Bronchial epithelial cell (primary cell): ENCODE results near the gene CLDN22. TPM values are rescaled to one million over a fixed set of nuclear protein-coding genes. Genes with fewer than 3 reads are reported as not detected.

Experiments used
- DNase-seq: peaks from one replicate; pipeline ENCODE4 v3.0.0-alpha.2; 2010; ENCODE audit warnings: low read depth
- FAIRE-seq: peaks from 2 replicates; lab custom pipeline; 2011; peaks lifted over from hg19 to GRCh38; lab: Jason Lieb, UNC
- H3K27me3 ChIP-seq: 2 replicates; pipeline ENCODE4 v1.5.1; 2011; ENCODE audit warnings: low read length; ENCODE audit not compliant: control insufficient read depth, insufficient read depth
- H3K36me3 ChIP-seq: 2 replicates; pipeline ENCODE4 v1.5.1; 2011; ENCODE audit warnings: low read length; ENCODE audit not compliant: control insufficient read depth, insufficient read depth
- H3K4me3 ChIP-seq: 2 replicates; pipeline ENCODE4 v1.5.1; 2011; ENCODE audit warnings: mild to moderate bottlenecking, low read depth, low read length, control low read depth
- total RNA-seq: library from RNA; depleted of rRNA; stranded (reverse); fragments of >200 nt; gene quantifications from 2 replicates; pipeline ENCODE4 v1.2.1, GENCODE V29; 2014
- TF ChIP-seq, protein P1 (sequence below): IDR thresholded peaks from 2 replicates; pipeline ENCODE4 v1.5.1; 2011; ENCODE audit warnings: mild to moderate bottlenecking, moderate library complexity, low read length, control low read depth, inconsistent platforms; ENCODE audit not compliant: insufficient read depth, severe bottlenecking

Gene CLDN22
- total RNA-seq, 1 donor from 2014 or later, result not detected

DNA sequence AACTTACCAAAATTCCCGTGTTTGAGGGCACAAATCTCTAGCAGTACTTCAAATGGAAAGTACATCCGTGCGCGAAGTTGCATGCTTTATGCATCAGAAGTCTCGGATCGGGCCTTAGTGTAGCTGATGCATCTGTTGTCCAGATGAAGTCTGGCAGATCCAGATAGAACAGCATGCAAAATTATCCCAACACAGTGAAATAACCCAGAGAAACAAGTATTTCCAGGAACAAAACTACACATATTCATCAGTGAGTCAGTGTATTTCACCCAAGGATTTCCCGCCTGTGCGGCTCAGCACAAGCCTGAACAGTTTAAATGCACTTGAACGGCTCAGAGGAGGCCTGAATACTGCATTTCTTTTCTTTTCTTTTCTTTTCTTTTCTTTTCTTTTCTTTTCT is 29.6 kb upstream of the CLDN22 start:
- Histone ChIP-seq H3K4me3 (no peak overlapping the region), H3K27me3 (no peaks in the 10 kb centered on the region), H3K36me3 (no peaks in the 10 kb centered on the region)
- TF ChIP-seq, protein P1, sequence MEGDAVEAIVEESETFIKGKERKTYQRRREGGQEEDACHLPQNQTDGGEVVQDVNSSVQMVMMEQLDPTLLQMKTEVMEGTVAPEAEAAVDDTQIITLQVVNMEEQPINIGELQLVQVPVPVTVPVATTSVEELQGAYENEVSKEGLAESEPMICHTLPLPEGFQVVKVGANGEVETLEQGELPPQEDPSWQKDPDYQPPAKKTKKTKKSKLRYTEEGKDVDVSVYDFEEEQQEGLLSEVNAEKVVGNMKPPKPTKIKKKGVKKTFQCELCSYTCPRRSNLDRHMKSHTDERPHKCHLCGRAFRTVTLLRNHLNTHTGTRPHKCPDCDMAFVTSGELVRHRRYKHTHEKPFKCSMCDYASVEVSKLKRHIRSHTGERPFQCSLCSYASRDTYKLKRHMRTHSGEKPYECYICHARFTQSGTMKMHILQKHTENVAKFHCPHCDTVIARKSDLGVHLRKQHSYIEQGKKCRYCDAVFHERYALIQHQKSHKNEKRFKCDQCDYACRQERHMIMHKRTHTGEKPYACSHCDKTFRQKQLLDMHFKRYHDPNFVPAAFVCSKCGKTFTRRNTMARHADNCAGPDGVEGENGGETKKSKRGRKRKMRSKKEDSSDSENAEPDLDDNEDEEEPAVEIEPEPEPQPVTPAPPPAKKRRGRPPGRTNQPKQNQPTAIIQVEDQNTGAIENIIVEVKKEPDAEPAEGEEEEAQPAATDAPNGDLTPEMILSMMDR, result no peak
- peak; percentile 76 for DNase-seq
- FAIRE-seq, result no peak

DNA sequence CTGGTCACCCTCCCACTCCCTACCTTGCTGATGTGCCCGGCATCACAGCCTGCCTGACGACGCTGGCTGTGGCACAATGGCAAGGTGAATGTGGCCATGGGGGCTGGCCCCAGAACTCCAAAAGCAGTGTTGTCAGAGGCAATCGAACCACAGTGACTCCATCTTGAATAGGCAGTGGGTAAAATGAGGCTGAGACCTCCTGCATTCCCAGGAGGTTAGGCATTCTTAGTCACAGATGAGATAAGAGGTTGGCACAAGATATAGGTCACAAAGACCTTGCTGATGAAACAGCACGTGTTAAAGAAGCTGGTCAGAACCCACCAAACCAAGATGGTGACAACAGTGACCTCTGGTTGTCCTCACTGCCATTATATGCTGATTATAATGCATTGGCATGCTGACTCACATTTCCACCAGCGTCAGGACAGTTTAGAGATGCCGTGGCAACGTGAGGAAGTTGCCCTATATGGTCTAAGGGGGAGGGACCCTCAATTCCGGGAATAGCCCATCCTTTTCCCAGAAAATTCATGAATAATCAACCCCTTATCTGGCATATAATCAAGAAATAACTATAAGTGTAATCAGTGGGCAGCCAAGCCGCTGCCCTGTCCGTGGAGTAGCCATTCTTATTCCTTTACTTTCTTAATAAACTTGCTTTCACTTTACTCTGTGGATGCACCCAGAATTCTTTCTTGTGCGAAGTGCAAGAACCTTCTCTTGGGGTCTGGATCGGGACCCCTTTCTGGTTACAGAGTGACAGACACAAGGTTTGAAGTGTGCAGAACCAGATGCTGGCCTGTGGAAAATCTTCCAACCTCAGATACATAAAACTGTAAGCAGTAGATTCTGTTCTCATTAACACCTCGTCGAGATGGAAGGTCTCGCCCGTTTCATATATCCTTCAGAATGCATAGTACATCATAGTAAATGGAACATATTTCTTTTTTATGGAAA is 28.9 kb upstream of the CLDN22 start:
- Histone ChIP-seq H3K36me3 (no peaks in the 10 kb centered on the region), H3K27me3 (no peaks in the 10 kb centered on the region), H3K4me3 (no peak overlapping the region)
- DNase-seq (peak; percentile 10), FAIRE-seq (no peak)
- TF ChIP-seq, protein P1, result no peak

DNA sequence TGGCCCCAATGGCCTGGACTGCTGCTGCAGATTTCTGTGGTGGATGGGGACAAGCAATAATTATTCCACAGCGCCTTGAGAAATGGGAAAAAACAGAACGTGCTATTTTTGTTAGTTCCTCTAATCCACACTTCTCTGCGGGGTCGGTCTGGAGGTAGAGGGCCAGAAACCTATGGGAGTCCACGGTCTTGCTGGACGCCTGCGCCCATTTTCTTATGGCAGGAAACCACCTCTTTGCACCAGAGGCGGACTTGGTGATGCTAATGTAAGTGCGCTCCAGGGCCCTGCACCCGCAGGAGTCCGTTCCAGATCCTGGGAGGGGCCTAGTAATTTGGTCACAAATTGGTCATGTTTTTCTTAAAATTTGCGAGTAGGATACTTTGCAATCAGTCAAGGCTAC is 28.1 kb upstream of the CLDN22 start:
- FAIRE-seq (no peak), DNase-seq (no peak)
- TF ChIP-seq, protein P1, result no peak
- no peak overlapping the region for H3K4me3 ChIP-seq
- no peaks in the 10 kb centered on the region for H3K27me3 ChIP-seq
- H3K36me3 ChIP-seq, result no peaks in the 10 kb centered on the region

DNA sequence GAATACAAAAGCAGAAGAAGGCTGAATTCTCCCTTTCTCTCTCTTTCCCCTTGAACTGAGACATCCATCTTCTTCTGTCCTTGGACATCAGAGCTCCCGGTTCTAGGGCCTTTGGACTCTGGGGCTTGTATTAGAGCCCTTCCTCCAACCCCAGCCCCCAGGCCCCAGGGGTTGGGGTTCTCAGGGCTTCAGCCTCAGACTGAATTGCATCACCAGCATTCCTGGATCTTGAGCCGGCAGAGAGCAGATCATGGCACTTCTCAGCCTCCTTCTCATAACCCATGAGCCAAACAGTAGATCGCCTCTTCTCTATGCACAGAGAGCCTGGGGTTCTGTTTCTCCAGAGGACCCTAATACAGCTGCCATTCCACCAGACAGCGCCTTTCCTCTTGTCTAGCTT is 27.5 kb upstream of the CLDN22 start:
- DNase-seq (no peak), FAIRE-seq (no peak)
- H3K27me3 ChIP-seq, result no peaks in the 10 kb centered on the region
- H3K4me3 ChIP-seq, result no peak overlapping the region
- H3K36me3 ChIP-seq, result no peaks in the 10 kb centered on the region
- TF ChIP-seq, protein P1, result no peak

DNA sequence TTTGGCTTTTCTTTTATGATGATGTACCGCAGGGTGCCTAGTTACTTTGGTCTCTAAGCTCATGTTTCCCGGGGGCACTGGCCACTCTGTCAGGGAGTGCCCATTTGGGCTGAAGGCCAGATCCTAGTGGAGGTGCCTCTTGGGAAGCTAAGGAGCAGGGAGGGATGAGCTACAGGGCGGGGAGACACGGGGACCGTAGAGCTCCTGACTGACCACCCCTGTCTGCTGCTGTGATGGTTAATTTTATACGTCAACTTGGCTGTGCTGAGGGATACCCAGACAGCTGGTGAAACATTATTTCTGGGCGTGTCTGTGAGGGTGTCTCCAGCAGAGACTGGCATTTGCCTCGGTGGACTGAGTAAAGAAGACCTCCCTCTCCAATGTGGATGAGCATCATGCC is 27.1 kb upstream of the CLDN22 start:
- TF ChIP-seq, protein P1, result no peak
- no peak overlapping the region for H3K4me3 ChIP-seq
- no peaks in the 10 kb centered on the region for H3K36me3 ChIP-seq
- no peaks in the 10 kb centered on the region for H3K27me3 ChIP-seq
- FAIRE-seq (no peak), DNase-seq (no peak)
